ENCODE measurements around the gene NTRK1. TPM values are rescaled to one million over a fixed set of nuclear protein-coding genes. Genes with fewer than 3 reads are reported as not detected.

The NTRK1 gene
- total and polyA plus RNA-seq, 4 donors, result 0.13 to 0.17 (median 0.14) TPM

GRCh38 chr1:156823210-156823790 is 37.4 kb upstream of the NTRK1 start:
- no peak overlapping the region for H3K9ac ChIP-seq (ENCODE audit: low read depth in 1 of 2, low read length in 2 of 2)
- no peaks in the 10 kb centered on the region for H3K9me3 ChIP-seq (ENCODE audit: control insufficient read depth in 4 of 4, low read length in 3 of 4)
- H3K4me3 ChIP-seq (ENCODE audit: low read depth in 1 of 3, low read length in 3 of 3), result no peak overlapping the region
- no peaks in the 10 kb centered on the region for H3K4me1 ChIP-seq (ENCODE audit: control insufficient read depth in 4 of 4, insufficient read depth in 4 of 4, low read length in 3 of 4)
- H3K36me3 ChIP-seq (ENCODE audit: control insufficient read depth in 4 of 4, insufficient read depth in 3 of 4, low read depth in 1 of 4, low read length in 3 of 4), result no peaks in the 10 kb centered on the region
- peaks cover 0 to 4% (median 0%) of the 10 kb centered on the region in 4 donors for H3K27me3 ChIP-seq (ENCODE audit: control insufficient read depth in 4 of 4, insufficient read depth in 4 of 4, low read length in 3 of 4)
- no peak overlapping the region for H3K27ac ChIP-seq (ENCODE audit: low read depth in 1 of 2, low read length in 2 of 2)
- no peak for TF ChIP-seq RXRA (IDR thresholded peaks at IDR 0.05)
- no peak for TF ChIP-seq SP1 (IDR thresholded peaks at IDR 0.05)
- TF ChIP-seq, protein P1, sequence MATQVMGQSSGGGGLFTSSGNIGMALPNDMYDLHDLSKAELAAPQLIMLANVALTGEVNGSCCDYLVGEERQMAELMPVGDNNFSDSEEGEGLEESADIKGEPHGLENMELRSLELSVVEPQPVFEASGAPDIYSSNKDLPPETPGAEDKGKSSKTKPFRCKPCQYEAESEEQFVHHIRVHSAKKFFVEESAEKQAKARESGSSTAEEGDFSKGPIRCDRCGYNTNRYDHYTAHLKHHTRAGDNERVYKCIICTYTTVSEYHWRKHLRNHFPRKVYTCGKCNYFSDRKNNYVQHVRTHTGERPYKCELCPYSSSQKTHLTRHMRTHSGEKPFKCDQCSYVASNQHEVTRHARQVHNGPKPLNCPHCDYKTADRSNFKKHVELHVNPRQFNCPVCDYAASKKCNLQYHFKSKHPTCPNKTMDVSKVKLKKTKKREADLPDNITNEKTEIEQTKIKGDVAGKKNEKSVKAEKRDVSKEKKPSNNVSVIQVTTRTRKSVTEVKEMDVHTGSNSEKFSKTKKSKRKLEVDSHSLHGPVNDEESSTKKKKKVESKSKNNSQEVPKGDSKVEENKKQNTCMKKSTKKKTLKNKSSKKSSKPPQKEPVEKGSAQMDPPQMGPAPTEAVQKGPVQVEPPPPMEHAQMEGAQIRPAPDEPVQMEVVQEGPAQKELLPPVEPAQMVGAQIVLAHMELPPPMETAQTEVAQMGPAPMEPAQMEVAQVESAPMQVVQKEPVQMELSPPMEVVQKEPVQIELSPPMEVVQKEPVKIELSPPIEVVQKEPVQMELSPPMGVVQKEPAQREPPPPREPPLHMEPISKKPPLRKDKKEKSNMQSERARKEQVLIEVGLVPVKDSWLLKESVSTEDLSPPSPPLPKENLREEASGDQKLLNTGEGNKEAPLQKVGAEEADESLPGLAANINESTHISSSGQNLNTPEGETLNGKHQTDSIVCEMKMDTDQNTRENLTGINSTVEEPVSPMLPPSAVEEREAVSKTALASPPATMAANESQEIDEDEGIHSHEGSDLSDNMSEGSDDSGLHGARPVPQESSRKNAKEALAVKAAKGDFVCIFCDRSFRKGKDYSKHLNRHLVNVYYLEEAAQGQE (IDR thresholded peaks at IDR 0.05), result no peak
- no peak for TF ChIP-seq TAF1 (conservative IDR thresholded peaks at IDR 0.05)
- no peak for TF ChIP-seq HNF4A (conservative IDR thresholded peaks at IDR 0.05)
- TF ChIP-seq HNF4G (IDR thresholded peaks at IDR 0.05), result no peak
- no peak for TF ChIP-seq RAD21 (IDR thresholded peaks at IDR 0.05)
- TF ChIP-seq, protein P2, sequence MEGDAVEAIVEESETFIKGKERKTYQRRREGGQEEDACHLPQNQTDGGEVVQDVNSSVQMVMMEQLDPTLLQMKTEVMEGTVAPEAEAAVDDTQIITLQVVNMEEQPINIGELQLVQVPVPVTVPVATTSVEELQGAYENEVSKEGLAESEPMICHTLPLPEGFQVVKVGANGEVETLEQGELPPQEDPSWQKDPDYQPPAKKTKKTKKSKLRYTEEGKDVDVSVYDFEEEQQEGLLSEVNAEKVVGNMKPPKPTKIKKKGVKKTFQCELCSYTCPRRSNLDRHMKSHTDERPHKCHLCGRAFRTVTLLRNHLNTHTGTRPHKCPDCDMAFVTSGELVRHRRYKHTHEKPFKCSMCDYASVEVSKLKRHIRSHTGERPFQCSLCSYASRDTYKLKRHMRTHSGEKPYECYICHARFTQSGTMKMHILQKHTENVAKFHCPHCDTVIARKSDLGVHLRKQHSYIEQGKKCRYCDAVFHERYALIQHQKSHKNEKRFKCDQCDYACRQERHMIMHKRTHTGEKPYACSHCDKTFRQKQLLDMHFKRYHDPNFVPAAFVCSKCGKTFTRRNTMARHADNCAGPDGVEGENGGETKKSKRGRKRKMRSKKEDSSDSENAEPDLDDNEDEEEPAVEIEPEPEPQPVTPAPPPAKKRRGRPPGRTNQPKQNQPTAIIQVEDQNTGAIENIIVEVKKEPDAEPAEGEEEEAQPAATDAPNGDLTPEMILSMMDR (IDR thresholded peaks at IDR 0.05; ENCODE audit: low read depth, low read length, missing input control), result no peak
- no peak for TF ChIP-seq JUND (IDR thresholded peaks at IDR 0.05)
- TF ChIP-seq, protein P3, sequence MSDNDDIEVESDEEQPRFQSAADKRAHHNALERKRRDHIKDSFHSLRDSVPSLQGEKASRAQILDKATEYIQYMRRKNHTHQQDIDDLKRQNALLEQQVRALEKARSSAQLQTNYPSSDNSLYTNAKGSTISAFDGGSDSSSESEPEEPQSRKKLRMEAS (IDR thresholded peaks at IDR 0.05), result no peak
- TF ChIP-seq YY1 (IDR thresholded peaks at IDR 0.05), result no peak
- TF ChIP-seq ZBTB33 (IDR thresholded peaks at IDR 0.05), result no peak
- no peak for TF ChIP-seq EGR1 (IDR thresholded peaks at IDR 0.05; ENCODE audit: low read depth in 2 of 2)
- no peak for TF ChIP-seq FOXA2 (IDR thresholded peaks at IDR 0.05)
- TF ChIP-seq GABPA (IDR thresholded peaks at IDR 0.05 in 1 of 2, conservative IDR thresholded peaks at IDR 0.05 in 1 of 2), result no peak
- no peak for TF ChIP-seq NR2F2 (IDR thresholded peaks at IDR 0.05)
- TF ChIP-seq FOXA1 (IDR thresholded peaks at IDR 0.05), result no peak
- TF ChIP-seq, protein P4, sequence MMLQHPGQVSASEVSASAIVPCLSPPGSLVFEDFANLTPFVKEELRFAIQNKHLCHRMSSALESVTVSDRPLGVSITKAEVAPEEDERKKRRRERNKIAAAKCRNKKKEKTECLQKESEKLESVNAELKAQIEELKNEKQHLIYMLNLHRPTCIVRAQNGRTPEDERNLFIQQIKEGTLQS (IDR thresholded peaks at IDR 0.05), result no peak
- no peak for DNase-seq (ENCODE audit: low spot score)
- WGBS, result 85% methylated on average over 5 of the region's 5 CpGs

Data from liver (tissue), 9 donors.